Measurements from ENCODE around the gene TTC7B. TPM values are rescaled to one million over a fixed set of nuclear protein-coding genes. Genes with fewer than 3 reads are reported as not detected.

TTC7B gene
- total and polyA plus RNA-seq, 2 experiments from 2014 or later, result 7.9 to 28.6 TPM

DNA sequence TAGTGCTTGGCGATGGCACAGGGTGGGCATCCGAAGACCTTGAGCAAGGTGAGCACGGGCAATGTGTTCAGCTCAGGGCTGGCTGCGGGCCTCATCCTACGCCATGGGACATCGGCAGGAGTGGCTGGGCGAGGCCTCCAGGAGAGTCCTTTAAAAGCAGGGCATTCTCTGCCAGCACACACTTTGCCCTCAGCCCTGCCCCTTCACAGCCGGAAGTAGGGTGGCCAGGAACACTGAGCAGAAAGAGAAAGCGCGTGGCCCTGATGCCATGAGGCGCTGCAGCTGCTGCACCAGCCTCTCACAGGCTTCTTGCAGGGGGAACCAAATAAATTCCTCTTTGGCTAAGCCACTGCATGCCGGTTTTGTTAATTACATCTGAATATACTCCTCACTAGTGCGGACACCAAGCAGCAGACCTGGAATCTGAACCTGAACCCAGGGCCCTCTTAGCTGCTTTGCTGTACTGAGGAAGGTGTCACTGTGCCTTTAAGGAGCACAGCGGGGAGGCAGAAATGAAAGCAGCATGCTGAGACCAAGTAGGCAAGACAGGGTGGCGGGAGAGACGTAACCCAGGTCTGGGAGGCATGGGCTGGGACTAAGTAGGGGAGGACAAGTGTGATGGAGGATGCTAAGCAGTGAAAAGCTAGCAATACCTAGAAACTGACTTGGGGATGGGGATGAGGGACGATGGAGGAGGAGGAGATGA is 155.2 kb downstream of the TTC7B start:
- H3K9me3 Mint-ChIP-seq, result no peaks in the 10 kb centered on the region
- no peak overlapping the region for H3K27ac Mint-ChIP-seq
- no peaks in the 10 kb centered on the region for H3K36me3 Mint-ChIP-seq (ENCODE audit: low read depth)
- ATAC-seq (peak; percentile 76), DNase-seq (ENCODE audit: low spot score) (peak; percentile 50)
- Histone ChIP-seq H3K27ac (ENCODE audit: low read depth) (no peak overlapping the region), H3K4me1 (ENCODE audit: insufficient read depth) (peaks cover 25% of the 10 kb centered on the region), H3K9me2 (ENCODE audit: insufficient read depth) (no peaks in the 10 kb centered on the region), H3K36me3 (ENCODE audit: insufficient read depth) (no peaks in the 10 kb centered on the region), H3F3A (replicated peaks; ENCODE audit: low read depth) (no peaks in the 10 kb centered on the region), H3K4me2 (peak overlapping the region; percentile 30; the same call in 1 of the 2 replicates), H3K4me3 (no peak overlapping the region), H3K27me3 (ENCODE audit: insufficient read depth) (no peaks in the 10 kb centered on the region), H4K20me1 (replicated peaks; ENCODE audit: insufficient read depth) (no peaks in the 10 kb centered on the region), H3K79me2 (replicated peaks; ENCODE audit: insufficient read depth) (no peaks in the 10 kb centered on the region), H2AFZ (0 out of 2 replicates have a peak overlapping the region, but pooled peaks have one; percentile 1)
- H3K4me3 Mint-ChIP-seq, result no peak overlapping the region
- peaks cover 29% of the 10 kb centered on the region for H3K4me1 Mint-ChIP-seq
- TF ChIP-seq, protein P1, sequence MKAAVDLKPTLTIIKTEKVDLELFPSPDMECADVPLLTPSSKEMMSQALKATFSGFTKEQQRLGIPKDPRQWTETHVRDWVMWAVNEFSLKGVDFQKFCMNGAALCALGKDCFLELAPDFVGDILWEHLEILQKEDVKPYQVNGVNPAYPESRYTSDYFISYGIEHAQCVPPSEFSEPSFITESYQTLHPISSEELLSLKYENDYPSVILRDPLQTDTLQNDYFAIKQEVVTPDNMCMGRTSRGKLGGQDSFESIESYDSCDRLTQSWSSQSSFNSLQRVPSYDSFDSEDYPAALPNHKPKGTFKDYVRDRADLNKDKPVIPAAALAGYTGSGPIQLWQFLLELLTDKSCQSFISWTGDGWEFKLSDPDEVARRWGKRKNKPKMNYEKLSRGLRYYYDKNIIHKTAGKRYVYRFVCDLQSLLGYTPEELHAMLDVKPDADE (IDR thresholded peaks at IDR 0.05), result no peak
- no peak for TF ChIP-seq REST (IDR thresholded peaks at IDR 0.05; ENCODE audit: unreplicated experiment)
- TF ChIP-seq CREB1 (CRISPR knock-in tag; IDR thresholded peaks at IDR 0.05; ENCODE audit: low read depth), result no peak
- no peak for TF ChIP-seq EZH2 (IDR thresholded peaks at IDR 0.05; ENCODE audit: low read depth, unreplicated experiment)
- no peak for TF ChIP-seq CTCF (conservative IDR thresholded peaks at IDR 0.05; ENCODE audit: low read depth in 2 of 2)
- no peak for TF ChIP-seq POLR2AphosphoS5 (IDR thresholded peaks at IDR 0.05; ENCODE audit: low read depth)
- no peak for TF ChIP-seq NANOG (IDR thresholded peaks at IDR 0.05; ENCODE audit: borderline replicate concordance)
- TF ChIP-seq JUNB (IDR thresholded peaks at IDR 0.05; ENCODE audit: unreplicated experiment), result no peak
- TF ChIP-seq STAT1 (IDR thresholded peaks at IDR 0.05; ENCODE audit: unreplicated experiment), result no peak
- no peak for TF ChIP-seq ZNF114 (CRISPR knock-in tag; IDR thresholded peaks at IDR 0.05)
- no peak for TF ChIP-seq EZH2phosphoT487 (IDR thresholded peaks at IDR 0.05; ENCODE audit: unreplicated experiment)
- TF ChIP-seq ZNF331 (CRISPR knock-in tag; IDR thresholded peaks at IDR 0.05; ENCODE audit: low read depth), result no peak
- TF ChIP-seq, protein P2, sequence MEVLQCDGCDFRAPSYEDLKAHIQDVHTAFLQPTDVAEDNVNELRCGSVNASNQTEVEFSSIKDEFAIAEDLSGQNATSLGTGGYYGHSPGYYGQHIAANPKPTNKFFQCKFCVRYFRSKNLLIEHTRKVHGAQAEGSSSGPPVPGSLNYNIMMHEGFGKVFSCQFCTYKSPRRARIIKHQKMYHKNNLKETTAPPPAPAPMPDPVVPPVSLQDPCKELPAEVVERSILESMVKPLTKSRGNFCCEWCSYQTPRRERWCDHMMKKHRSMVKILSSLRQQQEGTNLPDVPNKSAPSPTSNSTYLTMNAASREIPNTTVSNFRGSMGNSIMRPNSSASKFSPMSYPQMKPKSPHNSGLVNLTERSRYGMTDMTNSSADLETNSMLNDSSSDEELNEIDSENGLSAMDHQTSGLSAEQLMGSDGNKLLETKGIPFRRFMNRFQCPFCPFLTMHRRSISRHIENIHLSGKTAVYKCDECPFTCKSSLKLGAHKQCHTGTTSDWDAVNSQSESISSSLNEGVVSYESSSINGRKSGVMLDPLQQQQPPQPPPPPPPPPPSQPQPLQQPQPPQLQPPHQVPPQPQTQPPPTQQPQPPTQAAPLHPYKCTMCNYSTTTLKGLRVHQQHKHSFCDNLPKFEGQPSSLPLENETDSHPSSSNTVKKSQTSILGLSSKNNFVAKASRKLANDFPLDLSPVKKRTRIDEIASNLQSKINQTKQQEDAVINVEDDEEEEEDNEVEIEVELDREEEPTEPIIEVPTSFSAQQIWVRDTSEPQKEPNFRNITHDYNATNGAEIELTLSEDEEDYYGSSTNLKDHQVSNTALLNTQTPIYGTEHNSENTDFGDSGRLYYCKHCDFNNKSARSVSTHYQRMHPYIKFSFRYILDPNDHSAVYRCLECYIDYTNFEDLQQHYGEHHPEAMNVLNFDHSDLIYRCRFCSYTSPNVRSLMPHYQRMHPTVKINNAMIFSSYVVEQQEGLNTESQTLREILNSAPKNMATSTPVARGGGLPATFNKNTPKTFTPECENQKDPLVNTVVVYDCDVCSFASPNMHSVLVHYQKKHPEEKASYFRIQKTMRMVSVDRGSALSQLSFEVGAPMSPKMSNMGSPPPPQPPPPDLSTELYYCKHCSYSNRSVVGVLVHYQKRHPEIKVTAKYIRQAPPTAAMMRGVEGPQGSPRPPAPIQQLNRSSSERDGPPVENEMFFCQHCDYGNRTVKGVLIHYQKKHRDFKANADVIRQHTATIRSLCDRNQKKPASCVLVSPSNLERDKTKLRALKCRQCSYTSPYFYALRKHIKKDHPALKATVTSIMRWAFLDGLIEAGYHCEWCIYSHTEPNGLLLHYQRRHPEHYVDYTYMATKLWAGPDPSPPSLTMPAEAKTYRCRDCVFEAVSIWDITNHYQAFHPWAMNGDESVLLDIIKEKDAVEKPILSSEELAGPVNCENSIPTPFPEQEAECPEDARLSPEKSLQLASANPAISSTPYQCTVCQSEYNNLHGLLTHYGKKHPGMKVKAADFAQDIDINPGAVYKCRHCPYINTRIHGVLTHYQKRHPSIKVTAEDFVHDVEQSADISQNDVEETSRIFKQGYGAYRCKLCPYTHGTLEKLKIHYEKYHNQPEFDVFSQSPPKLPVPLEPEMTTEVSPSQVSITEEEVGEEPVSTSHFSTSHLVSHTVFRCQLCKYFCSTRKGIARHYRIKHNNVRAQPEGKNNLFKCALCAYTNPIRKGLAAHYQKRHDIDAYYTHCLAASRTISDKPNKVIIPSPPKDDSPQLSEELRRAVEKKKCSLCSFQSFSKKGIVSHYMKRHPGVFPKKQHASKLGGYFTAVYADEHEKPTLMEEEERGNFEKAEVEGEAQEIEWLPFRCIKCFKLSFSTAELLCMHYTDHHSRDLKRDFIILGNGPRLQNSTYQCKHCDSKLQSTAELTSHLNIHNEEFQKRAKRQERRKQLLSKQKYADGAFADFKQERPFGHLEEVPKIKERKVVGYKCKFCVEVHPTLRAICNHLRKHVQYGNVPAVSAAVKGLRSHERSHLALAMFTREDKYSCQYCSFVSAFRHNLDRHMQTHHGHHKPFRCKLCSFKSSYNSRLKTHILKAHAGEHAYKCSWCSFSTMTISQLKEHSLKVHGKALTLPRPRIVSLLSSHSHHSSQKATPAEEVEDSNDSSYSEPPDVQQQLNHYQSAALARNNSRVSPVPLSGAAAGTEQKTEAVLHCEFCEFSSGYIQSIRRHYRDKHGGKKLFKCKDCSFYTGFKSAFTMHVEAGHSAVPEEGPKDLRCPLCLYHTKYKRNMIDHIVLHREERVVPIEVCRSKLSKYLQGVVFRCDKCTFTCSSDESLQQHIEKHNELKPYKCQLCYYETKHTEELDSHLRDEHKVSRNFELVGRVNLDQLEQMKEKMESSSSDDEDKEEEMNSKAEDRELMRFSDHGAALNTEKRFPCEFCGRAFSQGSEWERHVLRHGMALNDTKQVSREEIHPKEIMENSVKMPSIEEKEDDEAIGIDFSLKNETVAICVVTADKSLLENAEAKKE (CRISPR knock-in tag; IDR thresholded peaks at IDR 0.05), result no peak
- H3K27me3 Mint-ChIP-seq (ENCODE audit: insufficient read depth, low read depth, poor library complexity), result peaks cover 9% of the 10 kb centered on the region

Data from GM23338 (cell line).